GM10266 (cell line): ENCODE measurements around the gene KRT71.

Source experiments
- DNase-seq: peaks from one replicate; pipeline ENCODE4 v3.0.0; 2012; ENCODE audit errors: extremely low spot score
- TF ChIP-seq, protein P1 (sequence below): IDR thresholded peaks from 2 replicates; pipeline ENCODE4 v1.5.1; 2012; ENCODE audit warnings: mild to moderate bottlenecking, low read depth; ENCODE audit not compliant: control insufficient read depth, insufficient read depth; ENCODE audit errors: missing control alignments

KRT71 gene

GRCh38 chr12:52526511-52526951 lies 26.4 kb downstream of the KRT71 start:
- TF ChIP-seq, protein P1, sequence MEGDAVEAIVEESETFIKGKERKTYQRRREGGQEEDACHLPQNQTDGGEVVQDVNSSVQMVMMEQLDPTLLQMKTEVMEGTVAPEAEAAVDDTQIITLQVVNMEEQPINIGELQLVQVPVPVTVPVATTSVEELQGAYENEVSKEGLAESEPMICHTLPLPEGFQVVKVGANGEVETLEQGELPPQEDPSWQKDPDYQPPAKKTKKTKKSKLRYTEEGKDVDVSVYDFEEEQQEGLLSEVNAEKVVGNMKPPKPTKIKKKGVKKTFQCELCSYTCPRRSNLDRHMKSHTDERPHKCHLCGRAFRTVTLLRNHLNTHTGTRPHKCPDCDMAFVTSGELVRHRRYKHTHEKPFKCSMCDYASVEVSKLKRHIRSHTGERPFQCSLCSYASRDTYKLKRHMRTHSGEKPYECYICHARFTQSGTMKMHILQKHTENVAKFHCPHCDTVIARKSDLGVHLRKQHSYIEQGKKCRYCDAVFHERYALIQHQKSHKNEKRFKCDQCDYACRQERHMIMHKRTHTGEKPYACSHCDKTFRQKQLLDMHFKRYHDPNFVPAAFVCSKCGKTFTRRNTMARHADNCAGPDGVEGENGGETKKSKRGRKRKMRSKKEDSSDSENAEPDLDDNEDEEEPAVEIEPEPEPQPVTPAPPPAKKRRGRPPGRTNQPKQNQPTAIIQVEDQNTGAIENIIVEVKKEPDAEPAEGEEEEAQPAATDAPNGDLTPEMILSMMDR: no peak
- no peak for DNase-seq

DNA sequence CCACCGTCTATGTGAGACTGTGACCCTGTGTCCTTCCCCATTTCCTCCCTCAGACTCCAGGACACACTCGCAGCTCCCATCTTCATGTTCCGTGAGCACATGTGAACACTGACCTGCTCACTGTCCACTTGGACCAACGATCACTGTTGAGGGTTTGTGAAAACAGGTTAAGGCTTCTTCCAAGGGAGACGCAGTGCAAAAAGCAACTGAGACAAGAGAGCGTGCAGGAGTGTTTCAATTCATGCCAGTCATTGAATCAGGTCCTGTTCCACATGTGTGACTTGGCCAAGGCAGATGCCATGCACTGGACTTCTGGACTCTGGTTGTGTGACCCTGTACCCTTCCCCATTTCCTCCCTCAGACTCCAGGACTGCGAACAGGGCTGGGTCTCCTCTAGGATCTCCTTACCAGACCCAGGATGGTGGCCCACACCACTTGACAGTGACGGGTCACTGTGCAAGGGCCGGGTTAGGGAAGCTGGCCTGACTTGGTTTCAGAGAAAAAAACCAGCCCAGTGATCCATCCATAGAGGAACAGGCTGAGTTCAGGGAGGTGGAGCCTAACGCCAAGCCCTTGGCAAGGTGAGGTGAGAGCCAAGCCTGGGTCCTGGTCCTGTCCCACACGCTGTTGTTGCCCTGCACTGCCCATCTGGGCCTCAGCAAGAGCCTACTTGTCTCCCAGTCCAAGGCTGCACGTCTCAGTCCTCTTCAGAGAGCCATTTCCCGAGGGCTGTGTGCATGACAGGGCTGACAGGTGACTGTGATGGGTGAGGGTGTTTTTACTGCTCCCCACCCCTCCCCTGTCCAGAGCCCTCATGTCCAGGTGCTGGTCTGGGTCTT lies 27.1 kb downstream of the KRT71 start:
- TF ChIP-seq, protein P1: no peak
- DNase-seq: no peak

- no peak for DNase-seq
- TF ChIP-seq, protein P1: no peak
Measured at GRCh38 chr12:52524898-52525591, 27.9 kb downstream of the KRT71 start.

- DNase-seq: no peak
- TF ChIP-seq, protein P1: no peak
Measured at GRCh38 chr12:52524241-52524897, 28.6 kb downstream of the KRT71 start.

- DNase-seq: no peak
- TF ChIP-seq, protein P1: no peak
Measured at GRCh38 chr12:52523824-52524223, 29.1 kb downstream of the KRT71 start.

DNA sequence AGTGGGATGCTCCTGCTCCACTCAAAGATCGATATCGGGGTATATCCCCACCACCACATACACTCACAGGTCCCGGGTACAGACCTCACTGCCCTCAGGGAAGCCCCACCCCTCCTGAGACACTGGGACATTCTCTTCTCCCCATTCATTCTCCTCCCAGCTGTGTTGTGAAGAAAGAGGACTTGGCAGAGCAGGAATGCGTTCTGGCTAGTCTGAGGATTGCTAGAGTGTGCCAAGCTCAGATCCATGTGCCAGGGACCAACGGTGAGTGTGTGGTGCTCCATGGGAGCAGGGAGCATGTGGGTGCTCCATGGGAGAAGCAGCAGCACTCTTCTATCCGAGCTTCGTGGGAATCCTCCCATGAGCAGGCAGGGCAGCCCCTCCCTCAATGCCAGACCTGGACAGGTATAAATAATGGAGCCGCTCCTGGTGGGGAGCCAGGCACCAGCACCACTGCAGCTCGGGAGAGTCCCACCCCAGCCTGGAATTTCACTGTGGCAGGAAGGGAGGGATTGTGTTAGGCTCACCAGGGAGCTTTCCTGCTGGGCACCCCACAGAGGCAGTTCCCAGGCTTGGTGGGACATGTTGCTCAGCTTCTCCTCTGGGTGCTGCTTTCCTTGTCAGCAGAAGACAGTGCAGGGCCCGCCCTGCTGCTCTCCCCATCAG lies 30.5 kb downstream of the KRT71 start:
- no peak for DNase-seq
- TF ChIP-seq, protein P1: no peak
